K562 (cell line): ENCODE data around the gene GALNT18. TPM values are rescaled to one million over a fixed set of nuclear protein-coding genes. Genes with fewer than 3 reads are reported as not detected.
A peak's percentile ranks its signal among the peaks of the same experiment; 100 is the strongest.

ENCODE experiments used
- ATAC-seq: fragments of 200-7000 bp; cut with Tn5 transposase; 3 replicates; pipeline ENCODE4 v1.9.1; 2020; ENCODE audit warnings: moderate library complexity
- BruUV-seq: library from RNA; stranded (reverse); fragments of 400-500 nt; replicated peaks from 2 replicates; lab custom pipeline; 2021; lab: Mats Ljungman, UMichigan
- CTCF ChIA-PET: fragments of 300-600 bp; formaldehyde crosslinking; extraction: SDS; loops from one replicate; lab custom pipeline; 2021; ENCODE audit warnings: low intra/inter-chr PET ratio; lab: Yijun Ruan, JAX
- POLR2A ChIA-PET: fragments of 300-600, 350-650 bp; sonication (Branson Sonifier 250); formaldehyde crosslinking; extraction: SDS; loops from one replicate; lab custom pipeline; 2021; ENCODE audit warnings: antibody characterized with exemption, inconsistent platforms; lab: Yijun Ruan, JAX
- DNase-seq, 4 experiments: peaks; one replicate each; pipeline versions ENCODE4 v3.0.0 to v3.0.0-alpha.2; 2011 to 2018; ENCODE audit warnings: low spot score in 3 of 4, mixed read lengths in 3 of 4; ENCODE audit errors: extremely low read depth in 1 of 4
- FAIRE-seq: peaks from 2 replicates; lab custom pipeline; 2011; peaks lifted over from hg19 to GRCh38; lab: Jason Lieb, UNC
- H2AFZ ChIP-seq: 2 replicates; pipeline ENCODE4 v1.6.0; 2011; ENCODE audit warnings: low read depth, low read length, control low read depth, inconsistent platforms
- H3K27ac ChIP-seq: fragments of 200-600 bp; 3 replicates; pipeline ENCODE4 v1.8.0; 2011; ENCODE audit warnings: low read depth, mild to moderate bottlenecking, control low read depth, inconsistent platforms, low read length, moderate library complexity, mixed read lengths; ENCODE audit errors: extremely low read depth
- H3K27me3 ChIP-seq, 2 experiments: fragments of 300-600 bp in 1 of 2; 2 replicates in 1 of 2; 3 replicates in 1 of 2; pipeline versions ENCODE4 v1.6.0 to v1.8.0; 2011; ENCODE audit warnings: inconsistent platforms in 2 of 2, low read length in 2 of 2, mild to moderate bottlenecking in 1 of 2, mixed read lengths in 1 of 2, moderate library complexity in 1 of 2; ENCODE audit not compliant: control insufficient read depth in 2 of 2, insufficient read depth in 2 of 2
- H3K36me3 ChIP-seq: fragments of 300-600 bp; 3 replicates; pipeline ENCODE4 v1.8.0; 2011; ENCODE audit warnings: mild to moderate bottlenecking, low read length, inconsistent platforms; ENCODE audit not compliant: control insufficient read depth, insufficient read depth
- H3K4me1 ChIP-seq, 2 experiments: fragments of 200-600 bp in 1 of 2; replicated peaks in 1 of 2; 2 replicates in 1 of 2; 3 replicates in 1 of 2; pipeline versions ENCODE4 v1.5.1 to v1.8.0; 2011; ENCODE audit warnings: inconsistent platforms in 2 of 2, low read length in 2 of 2, mild to moderate bottlenecking in 1 of 2, mixed read lengths in 1 of 2, moderate library complexity in 1 of 2; ENCODE audit not compliant: control insufficient read depth in 2 of 2, insufficient read depth in 2 of 2
- H3K4me2 ChIP-seq: 2 replicates; pipeline ENCODE4 v1.6.1; 2011; ENCODE audit warnings: low read length, control low read depth, inconsistent platforms, mixed read lengths; ENCODE audit not compliant: insufficient read depth
- H3K4me3 ChIP-seq: fragments of 200-600 bp; sonication (generic), shearing (Covaris generic); 2 replicates; pipeline ENCODE4 v1.5.1; 2016; ENCODE audit warnings: control low read depth, inconsistent platforms
- H3K79me2 ChIP-seq: fragments of 200-600 bp; 3 replicates; pipeline ENCODE4 v1.8.0; 2011; ENCODE audit warnings: low read length, inconsistent platforms; ENCODE audit not compliant: control insufficient read depth, insufficient read depth
- H3K9ac ChIP-seq, 2 experiments: 2 replicates each; pipeline versions ENCODE4 v1.6.0 to v1.6.1; 2011; ENCODE audit warnings: low read depth in 2 of 2, low read length in 2 of 2, control low read depth in 1 of 2, inconsistent platforms in 1 of 2, mild to moderate bottlenecking in 1 of 2, mixed read lengths in 1 of 2; ENCODE audit not compliant: insufficient read depth in 1 of 2
- H3K9me1 ChIP-seq: one replicate; pipeline ENCODE4 v1.6.0; 2011; ENCODE audit warnings: inconsistent platforms, mild to moderate bottlenecking, low read length, moderate library complexity; ENCODE audit not compliant: control insufficient read depth, insufficient read depth
- H3K9me3 ChIP-seq: replicated peaks from 2 replicates; pipeline ENCODE4 v1.5.1; 2011; ENCODE audit warnings: low read depth, low read length, inconsistent platforms; ENCODE audit not compliant: control insufficient read depth, insufficient read depth
- H4K20me1 ChIP-seq: replicated peaks from 2 replicates; pipeline ENCODE4 v1.6.1; 2011; ENCODE audit warnings: low read length, inconsistent platforms, mixed read lengths; ENCODE audit not compliant: control insufficient read depth, insufficient read depth
- CBFA2T2 ChIP-seq: fragments of 450-650 bp; conservative IDR thresholded peaks from 2 replicates; pipeline ENCODE4 v1.6.1; 2017; ENCODE audit warnings: mild to moderate bottlenecking
- CBFA2T3 ChIP-seq: fragments of 450-650 bp; IDR thresholded peaks from 2 replicates; pipeline ENCODE4 v1.6.1; 2017
- FOXK1 ChIP-seq: sonication (generic); formaldehyde crosslinking; IDR thresholded peaks from 2 replicates; pipeline ENCODE4 v1.8.0; 2022; ENCODE audit warnings: missing genetic modification reagents, mild to moderate bottlenecking, borderline replicate concordance
- FOXP1 ChIP-seq: sonication (generic); formaldehyde crosslinking; IDR thresholded peaks from 2 replicates; pipeline ENCODE4 v1.8.0; 2022; ENCODE audit warnings: mild to moderate bottlenecking, missing genetic modification reagents
- RHOXF2B ChIP-seq: fragments of 250-450 bp; sonication (Bioruptor Pico); conservative IDR thresholded peaks from 2 replicates; pipeline ENCODE4 v1.5.1; 2021
- TARDBP ChIP-seq: fragments of 450-650 bp; IDR thresholded peaks from 2 replicates; pipeline ENCODE4 v1.6.1; 2016
- TRIM28 ChIP-seq: fragments of 450-650 bp; IDR thresholded peaks from 2 replicates; pipeline ENCODE4 v1.6.1; 2017
- ZBTB43 ChIP-seq: sonication (generic); formaldehyde crosslinking; IDR thresholded peaks from 2 replicates; pipeline ENCODE4 v1.8.0; 2023; ENCODE audit warnings: mild to moderate bottlenecking, missing genetic modification reagents
- ZKSCAN8 ChIP-seq: fragments of 200-800 bp; sonication (Bioruptor generic); IDR thresholded peaks from 2 replicates; pipeline ENCODE4 v1.6.1; 2016; ENCODE audit warnings: missing genetic modification characterization, missing compliant biosample characterization
- ZNF12 ChIP-seq: sonication (generic); formaldehyde crosslinking; IDR thresholded peaks from 2 replicates; pipeline ENCODE4 v1.4.0; 2020; ENCODE audit warnings: mild to moderate bottlenecking, missing genetic modification reagents
- ZNF77 ChIP-seq: fragments of 250-450 bp; sonication (Bioruptor Pico); IDR thresholded peaks from 2 replicates; pipeline ENCODE4 v1.5.0; 2020
- WGBS: fragments of 100-300 bp; shearing (Covaris generic); methylation state at CpG from one replicate; pipeline ENCODE4 v1.1.6; 2016; ENCODE audit warnings: low coverage, mixed read lengths; ENCODE audit not compliant: insufficient coverage; ENCODE audit errors: missing lambda C conversion rate; 5-methylcytosine and 5-hydroxymethylcytosine counted together
- in situ Hi-C: fragments of 300-500 bp; cut with MboI; formaldehyde crosslinking; loops from 4 replicates; pipeline ENCODE4 v1.15.0; 2018; ENCODE audit warnings: inconsistent platforms, mixed read lengths
- intact Hi-C: fragments of 100-400 bp; cut with micrococcal nuclease; formaldehyde crosslinking; loops from 2 replicates; pipeline ENCODE4 v1.14.2; 2022
- polyA plus RNA-seq, 8 experiments: library from polyadenylated mRNA; depleted of rRNA in 4 of 8; stranded (reverse) in 5 of 8; unstranded in 3 of 8; fragments of >200 nt; fragmentation: Nextera tagmentation in 2 of 8; fragmentation: Illumina TruSeq in 1 of 8; extraction: Ambion mirVana in 2 of 8; extraction: Trizol in 1 of 8; gene quantifications; 2 replicates each; pipeline versions ENCODE4 v1.2.1 to v1.2.3, GENCODE V29; 2011 to 2014; ENCODE audit warnings: inconsistent platforms in 1 of 8, missing spikeins in 1 of 8
- total RNA-seq, 7 experiments: library from RNA; depleted of rRNA in 6 of 7; stranded (reverse); fragments of >200 nt in 6 of 7; fragmentation: Illumina TruSeq in 2 of 7; extraction: Trizol in 2 of 7; gene quantifications; 2 replicates each; pipeline versions ENCODE4 v1.2.1 to v1.2.3, GENCODE V29; 2011 to 2021; ENCODE audit warnings: low replicate concordance in 1 of 7
- TF ChIP-seq, protein P1 (sequence below): fragments of 250-450 bp; sonication (Bioruptor Pico); IDR thresholded peaks from 2 replicates; pipeline ENCODE4 v1.6.1; 2021; ENCODE audit warnings: mild to moderate bottlenecking
- TF ChIP-seq, protein P2 (sequence below): fragments of 450-650 bp; IDR thresholded peaks from 2 replicates; pipeline ENCODE4 v1.6.1; 2016; ENCODE audit warnings: mild to moderate bottlenecking

Gene GALNT18
- total and polyA plus RNA-seq, 9 of the 15 experiments (the other 6 are each of a cell fraction or from before 2014, with no cell fraction given) = not detected

DNA sequence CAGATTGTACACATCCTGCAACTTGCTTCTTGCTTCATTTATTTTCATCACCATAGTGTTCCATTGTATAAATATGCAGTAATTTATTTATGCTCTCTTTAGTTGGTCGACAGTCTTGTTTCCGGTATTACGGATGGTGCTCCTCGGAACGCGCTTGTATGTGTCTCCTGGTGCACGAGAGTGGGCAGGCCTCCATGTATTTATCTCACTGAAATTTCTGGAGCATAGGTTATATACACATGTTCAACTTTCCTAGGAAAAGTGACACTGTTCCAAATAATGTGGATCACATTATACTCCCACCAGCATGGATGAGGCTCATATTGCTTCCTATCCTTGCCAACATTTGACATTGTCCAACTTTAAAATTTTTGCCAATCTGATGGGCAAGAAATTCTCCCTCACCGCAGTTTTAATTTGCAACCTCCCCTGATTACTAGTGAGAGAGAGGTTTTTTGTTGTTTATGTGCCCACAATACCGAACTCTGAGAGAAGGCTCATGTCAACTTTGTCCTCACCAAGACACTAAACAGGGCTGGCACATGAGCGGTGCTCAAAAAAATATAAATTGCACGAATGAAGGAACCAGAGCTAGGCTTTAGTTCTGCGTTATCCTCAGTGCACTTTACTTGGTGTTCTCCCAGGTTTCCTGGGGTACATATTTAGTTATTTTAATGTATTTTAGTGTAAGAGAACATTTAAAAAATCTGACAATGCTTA lies 272.5 kb downstream of the GALNT18 start (continued):
- TF ChIP-seq, protein P1, sequence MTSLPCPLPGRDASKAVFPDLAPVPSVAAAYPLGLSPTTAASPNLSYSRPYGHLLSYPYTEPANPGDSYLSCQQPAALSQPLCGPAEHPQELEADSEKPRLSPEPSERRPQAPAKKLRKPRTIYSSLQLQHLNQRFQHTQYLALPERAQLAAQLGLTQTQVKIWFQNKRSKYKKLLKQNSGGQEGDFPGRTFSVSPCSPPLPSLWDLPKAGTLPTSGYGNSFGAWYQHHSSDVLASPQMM (CRISPR knock-in tag) = no peak
- TF ChIP-seq TARDBP (no peak), ZKSCAN8 (no peak), RHOXF2B (CRISPR knock-in tag) (no peak)
- TF ChIP-seq, protein P2, sequence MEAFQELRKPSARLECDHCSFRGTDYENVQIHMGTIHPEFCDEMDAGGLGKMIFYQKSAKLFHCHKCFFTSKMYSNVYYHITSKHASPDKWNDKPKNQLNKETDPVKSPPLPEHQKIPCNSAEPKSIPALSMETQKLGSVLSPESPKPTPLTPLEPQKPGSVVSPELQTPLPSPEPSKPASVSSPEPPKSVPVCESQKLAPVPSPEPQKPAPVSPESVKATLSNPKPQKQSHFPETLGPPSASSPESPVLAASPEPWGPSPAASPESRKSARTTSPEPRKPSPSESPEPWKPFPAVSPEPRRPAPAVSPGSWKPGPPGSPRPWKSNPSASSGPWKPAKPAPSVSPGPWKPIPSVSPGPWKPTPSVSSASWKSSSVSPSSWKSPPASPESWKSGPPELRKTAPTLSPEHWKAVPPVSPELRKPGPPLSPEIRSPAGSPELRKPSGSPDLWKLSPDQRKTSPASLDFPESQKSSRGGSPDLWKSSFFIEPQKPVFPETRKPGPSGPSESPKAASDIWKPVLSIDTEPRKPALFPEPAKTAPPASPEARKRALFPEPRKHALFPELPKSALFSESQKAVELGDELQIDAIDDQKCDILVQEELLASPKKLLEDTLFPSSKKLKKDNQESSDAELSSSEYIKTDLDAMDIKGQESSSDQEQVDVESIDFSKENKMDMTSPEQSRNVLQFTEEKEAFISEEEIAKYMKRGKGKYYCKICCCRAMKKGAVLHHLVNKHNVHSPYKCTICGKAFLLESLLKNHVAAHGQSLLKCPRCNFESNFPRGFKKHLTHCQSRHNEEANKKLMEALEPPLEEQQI = no peak

DNA sequence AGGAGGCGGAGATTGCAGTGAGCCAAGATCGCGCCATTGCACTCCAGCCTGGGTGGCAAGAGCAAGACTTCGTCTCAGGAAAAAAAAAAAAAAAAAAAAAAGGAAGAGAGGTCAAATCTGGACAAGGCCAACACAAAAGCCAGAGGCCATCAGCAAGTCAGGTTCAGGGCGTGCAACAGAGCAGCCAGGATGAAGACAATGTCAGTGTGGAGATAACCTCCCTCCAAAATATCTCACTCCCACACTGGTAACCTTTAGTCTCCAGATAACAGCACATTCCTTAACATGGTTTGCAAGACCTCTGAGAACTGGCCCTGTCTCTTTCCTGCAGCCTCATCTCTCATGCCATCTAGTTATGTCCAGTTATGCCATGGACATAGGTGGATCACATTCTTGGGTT lies 273.5 kb downstream of the GALNT18 start:
- DNase-seq = peak in 1 of 4 experiments; percentile 5
- no peak for ATAC-seq
- Histone ChIP-seq H3K9ac (no peak overlapping the region), H3K4me1 (no peaks in the 10 kb centered on the region), H3K4me2 (no peak overlapping the region), H4K20me1 (no peaks in the 10 kb centered on the region), H3K4me3 (no peak overlapping the region), H3K79me2 (no peaks in the 10 kb centered on the region), H3K27ac (no peak overlapping the region), H3K9me1 (no peaks in the 10 kb centered on the region), H3K27me3 (peaks cover 0 to 21% of the 10 kb centered on the region in 2 experiments; a peak in 2 of 5 replicates), H2AFZ (no peak overlapping the region), H3K36me3 (no peaks in the 10 kb centered on the region), H3K9me3 (no peaks in the 10 kb centered on the region)
- in situ Hi-C loops (no loop called here), intact Hi-C loops (no loop called here)
- TF ChIP-seq FOXP1 (CRISPR knock-in tag) = no peak
- no peak for TF ChIP-seq ZNF77 (CRISPR knock-in tag)
- no peak for TF ChIP-seq FOXK1 (CRISPR knock-in tag)
- TF ChIP-seq ZBTB43 = no peak
- no peak for TF ChIP-seq TRIM28
- TF ChIP-seq ZNF12 (CRISPR knock-in tag) = no peak
- peak; percentile 55 for TF ChIP-seq CBFA2T3
- peak; percentile 23; the same call in 1 of the 2 replicates for TF ChIP-seq CBFA2T2
- CTCF ChIA-PET = no interaction called here
- no peak for FAIRE-seq
- no TSS peak for BruUV-seq
- 0% methylated on average over 4 of the region's 5 CpGs for WGBS
- POLR2A ChIA-PET = no interaction called here
